ENCODE data around the gene NPL. TPM values are rescaled to one million over a fixed set of nuclear protein-coding genes. Genes with fewer than 3 reads are reported as not detected.

Gene NPL
- total and polyA plus RNA-seq, 8 donors = 1.2 to 9.7 (median 2.7) TPM

GRCh38 chr1:182860658-182861057 is 71.1 kb downstream of the NPL start:
- H3K4me1 ChIP-seq = peaks cover 0 to 5% (median 0%) of the 10 kb centered on the region in 3 donors
- intact Hi-C loops (cut with DNase I) = no loop called here
- no peak overlapping the region for H3K27ac ChIP-seq
- ATAC-seq (no peak), FAIRE-seq (no peak), DNase-seq (no peak)
- H3K9me3 ChIP-seq = no peaks in the 10 kb centered on the region
- peaks cover 9 to 96% (median 47%) of the 10 kb centered on the region in 3 donors for H3K36me3 ChIP-seq
- no peak overlapping the region for H3K4me3 ChIP-seq
- no peaks in the 10 kb centered on the region for H3K27me3 ChIP-seq
- WGBS, 2 donors = 92 to 93% methylated on average over 4 of the region's 4 CpGs
- TF ChIP-seq CTCF (IDR thresholded peaks at IDR 0.05) = no peak

- no peak overlapping the region for H3K4me3 ChIP-seq
- DNase-seq (no peak), ATAC-seq (no peak), FAIRE-seq (no peak)
- no peak overlapping the region for H3K27ac ChIP-seq
- no peak for TF ChIP-seq CTCF (IDR thresholded peaks at IDR 0.05)
- no peaks in the 10 kb centered on the region for H3K27me3 ChIP-seq
- WGBS, 2 donors = 96% methylated on average over 2 of the region's 2 CpGs
- H3K9me3 ChIP-seq = no peaks in the 10 kb centered on the region
- peaks cover 0 to 5% (median 0%) of the 10 kb centered on the region in 3 donors for H3K4me1 ChIP-seq
- peaks cover 9 to 96% (median 50%) of the 10 kb centered on the region in 3 donors for H3K36me3 ChIP-seq
- intact Hi-C loops (cut with DNase I) = no loop called here
Observed at GRCh38 chr1:182861994-182862393, 72.4 kb downstream of the NPL start.

- intact Hi-C loops (cut with DNase I) = no loop called here
- peaks cover 0 to under 1% (median 0%) of the 10 kb centered on the region in 3 donors for H3K4me1 ChIP-seq
- DNase-seq (no peak), ATAC-seq (no peak), FAIRE-seq (no peak)
- no peak overlapping the region for H3K4me3 ChIP-seq
- TF ChIP-seq CTCF (IDR thresholded peaks at IDR 0.05) = no peak
- WGBS, 2 donors = 96 to 98% methylated on average over 1 of the region's 1 CpG
- peaks cover 13 to 96% (median 54%) of the 10 kb centered on the region in 3 donors for H3K36me3 ChIP-seq
- H3K9me3 ChIP-seq = no peaks in the 10 kb centered on the region
- H3K27ac ChIP-seq = no peak overlapping the region
- no peaks in the 10 kb centered on the region for H3K27me3 ChIP-seq
Observed at GRCh38 chr1:182862827-182863226, 73.3 kb downstream of the NPL start.

GRCh38 chr1:182863940-182864339 is 74.4 kb downstream of the NPL start:
- Histone ChIP-seq H3K27me3 (no peaks in the 10 kb centered on the region), H3K4me1 (no peaks in the 10 kb centered on the region), H3K27ac (no peak overlapping the region), H3K36me3 (peaks cover 10 to 96% (median 53%) of the 10 kb centered on the region in 3 donors), H3K4me3 (no peak overlapping the region), H3K9me3 (no peaks in the 10 kb centered on the region)
- ATAC-seq (no peak), DNase-seq (no peak), FAIRE-seq (no peak)
- 95 to 98% methylated on average over 5 of the region's 5 CpGs for WGBS, 2 donors
- no peak for TF ChIP-seq CTCF (IDR thresholded peaks at IDR 0.05)
- intact Hi-C loops (cut with DNase I) = no loop called here

DNA sequence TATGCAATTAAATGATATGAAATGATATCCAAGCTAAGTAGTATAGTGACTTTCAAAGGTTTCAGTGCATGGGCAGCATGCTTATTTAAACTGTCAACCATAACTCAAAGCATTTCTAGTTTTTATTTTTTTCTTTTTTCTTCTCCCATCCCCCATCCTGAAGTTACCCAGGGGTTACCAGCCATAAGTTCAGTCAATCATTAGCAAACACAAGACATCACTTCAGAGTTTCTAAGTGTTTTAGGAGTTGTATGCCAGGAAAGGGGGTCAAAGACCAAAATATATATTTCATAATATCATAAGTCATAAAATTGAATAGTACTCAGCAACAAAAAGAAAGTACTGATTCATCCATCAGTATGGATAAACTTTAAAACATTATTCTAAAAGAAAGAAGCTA is 78.3 kb downstream of the NPL start:
- Histone ChIP-seq H3K27ac (no peak overlapping the region), H3K9me3 (no peaks in the 10 kb centered on the region), H3K4me3 (no peak overlapping the region), H3K27me3 (no peaks in the 10 kb centered on the region), H3K36me3 (peaks cover 4 to 96% (median 55%) of the 10 kb centered on the region in 3 donors), H3K4me1 (no peaks in the 10 kb centered on the region)
- TF ChIP-seq CTCF (IDR thresholded peaks at IDR 0.05) = no peak
- no peak for FAIRE-seq
- intact Hi-C loops (cut with DNase I) = no loop called here
- DNase-seq = no peak
- no peak for ATAC-seq
